Panc1 (cell line): ENCODE results near the gene DGAT2L6.

ENCODE experiments used
- CTCF ChIP-seq: fragments of 450-650 bp; IDR thresholded peaks from 2 replicates; pipeline ENCODE4 v1.5.1; 2017; ENCODE audit warnings: mild to moderate bottlenecking
- POLR2AphosphoS5 ChIP-seq: IDR thresholded peaks from 2 replicates; pipeline ENCODE4 v1.6.1; 2012; ENCODE audit warnings: mild to moderate bottlenecking, low read depth, low read length, moderate library complexity
- TCF7L2 ChIP-seq: IDR thresholded peaks from 2 replicates; pipeline ENCODE4 v1.6.1; 2011; ENCODE audit warnings: mild to moderate bottlenecking, low read depth, low read length, inconsistent platforms
- TF ChIP-seq, protein P1 (sequence below), 2 experiments: IDR thresholded peaks; 2 replicates each; pipeline ENCODE4 v1.6.1; 2011 to 2012; ENCODE audit warnings: low read depth in 2 of 2, control low read depth in 1 of 2, low read length in 1 of 2, mild to moderate bottlenecking in 1 of 2, moderate library complexity in 1 of 2; ENCODE audit not compliant: insufficient read depth in 1 of 2

DNA sequence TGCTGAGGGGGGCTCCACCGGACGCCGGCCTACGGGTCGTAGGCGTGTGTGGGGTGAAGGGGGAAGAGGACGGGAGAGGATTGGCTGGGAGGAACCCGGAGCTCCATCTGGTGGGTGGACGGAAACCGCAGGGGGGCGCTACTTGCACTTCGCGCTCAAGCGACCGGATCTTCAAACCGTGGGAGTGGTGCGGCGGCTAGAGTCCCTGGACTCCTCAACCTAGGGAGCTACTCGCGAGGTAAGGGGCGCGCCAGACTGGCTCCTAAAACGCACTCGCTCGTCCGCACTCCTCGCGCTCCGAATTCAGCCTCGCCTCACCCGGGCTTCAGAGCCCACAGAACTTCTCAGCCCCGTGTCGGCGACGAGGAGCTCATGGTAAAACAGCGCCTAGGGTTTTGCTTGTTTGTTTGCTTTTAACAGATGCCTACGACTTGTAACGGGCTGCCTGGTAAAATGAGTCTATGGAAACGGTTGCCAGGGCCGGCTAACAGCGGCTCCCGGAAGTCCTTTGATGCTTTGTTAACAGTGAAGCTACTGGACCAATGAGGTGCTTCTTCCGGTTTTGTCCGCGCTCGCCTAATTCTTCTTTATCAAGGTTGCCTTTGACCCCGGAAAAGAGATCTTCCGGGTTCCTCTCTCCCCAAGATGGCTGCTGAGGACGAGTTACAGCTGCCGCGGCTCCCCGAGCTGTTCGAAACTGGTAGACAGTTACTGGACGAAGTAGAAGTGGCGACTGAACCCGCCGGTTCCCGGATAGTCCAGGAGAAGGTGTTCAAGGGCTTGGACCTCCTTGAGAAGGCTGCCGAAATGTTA is 43.8 kb upstream of the DGAT2L6 start, which contains the start of gene IGBP1:
- TF ChIP-seq CTCF (peak; percentile 89), POLR2AphosphoS5 (peak; percentile 81), TCF7L2 (peak; percentile 95)
- TF ChIP-seq, protein P1, sequence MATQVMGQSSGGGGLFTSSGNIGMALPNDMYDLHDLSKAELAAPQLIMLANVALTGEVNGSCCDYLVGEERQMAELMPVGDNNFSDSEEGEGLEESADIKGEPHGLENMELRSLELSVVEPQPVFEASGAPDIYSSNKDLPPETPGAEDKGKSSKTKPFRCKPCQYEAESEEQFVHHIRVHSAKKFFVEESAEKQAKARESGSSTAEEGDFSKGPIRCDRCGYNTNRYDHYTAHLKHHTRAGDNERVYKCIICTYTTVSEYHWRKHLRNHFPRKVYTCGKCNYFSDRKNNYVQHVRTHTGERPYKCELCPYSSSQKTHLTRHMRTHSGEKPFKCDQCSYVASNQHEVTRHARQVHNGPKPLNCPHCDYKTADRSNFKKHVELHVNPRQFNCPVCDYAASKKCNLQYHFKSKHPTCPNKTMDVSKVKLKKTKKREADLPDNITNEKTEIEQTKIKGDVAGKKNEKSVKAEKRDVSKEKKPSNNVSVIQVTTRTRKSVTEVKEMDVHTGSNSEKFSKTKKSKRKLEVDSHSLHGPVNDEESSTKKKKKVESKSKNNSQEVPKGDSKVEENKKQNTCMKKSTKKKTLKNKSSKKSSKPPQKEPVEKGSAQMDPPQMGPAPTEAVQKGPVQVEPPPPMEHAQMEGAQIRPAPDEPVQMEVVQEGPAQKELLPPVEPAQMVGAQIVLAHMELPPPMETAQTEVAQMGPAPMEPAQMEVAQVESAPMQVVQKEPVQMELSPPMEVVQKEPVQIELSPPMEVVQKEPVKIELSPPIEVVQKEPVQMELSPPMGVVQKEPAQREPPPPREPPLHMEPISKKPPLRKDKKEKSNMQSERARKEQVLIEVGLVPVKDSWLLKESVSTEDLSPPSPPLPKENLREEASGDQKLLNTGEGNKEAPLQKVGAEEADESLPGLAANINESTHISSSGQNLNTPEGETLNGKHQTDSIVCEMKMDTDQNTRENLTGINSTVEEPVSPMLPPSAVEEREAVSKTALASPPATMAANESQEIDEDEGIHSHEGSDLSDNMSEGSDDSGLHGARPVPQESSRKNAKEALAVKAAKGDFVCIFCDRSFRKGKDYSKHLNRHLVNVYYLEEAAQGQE (IDR thresholded peaks at IDR 0.05; ENCODE audit: insufficient read depth in 1 of 2, low read depth in 2 of 2, low read length in 1 of 2) = no peak
